ENCODE data around the gene ATP23. TPM values are rescaled to one million over a fixed set of nuclear protein-coding genes. Genes with fewer than 3 reads are reported as not detected.

Gene ATP23
- total RNA-seq, 2 donors from 2014 or later, result 3.6 to 5.4 TPM

GRCh38 chr12:57897286-57897974 is 43.9 kb upstream of the ATP23 start:
- no peak for ATAC-seq
- WGBS, 2 donors, result 52 to 64% methylated on average over 10 of the region's 10 CpGs
- TF ChIP-seq CTCF (IDR thresholded peaks at IDR 0.05), result no peak
- no peak for TF ChIP-seq POLR2A (IDR thresholded peaks at IDR 0.05)

GRCh38 chr12:57898308-57898970 is 42.9 kb upstream of the ATP23 start:
- no peak for ATAC-seq
- Histone ChIP-seq H3K27me3 (no peaks in the 10 kb centered on the region), H3K27ac (peak overlapping the region in 2 of 4 donors; percentile 12 to 31), H3K4me1 (peaks cover 52% of the 10 kb centered on the region), H3K4me3 (no peak overlapping the region), H3K36me3 (replicated peaks in 1 of 2; ENCODE audit: insufficient read depth in 1 of 2, low read depth in 2 of 2) (no peaks in the 10 kb centered on the region), H3K9me3 (no peaks in the 10 kb centered on the region)
- DNase-seq, result no peak
- TF ChIP-seq CTCF (IDR thresholded peaks at IDR 0.05) (no peak), POLR2A (IDR thresholded peaks at IDR 0.05) (no peak)
- WGBS, 2 donors, result 39 to 50% methylated on average over 5 of the region's 5 CpGs
- intact Hi-C loops (cut with DNase I), result loop anchor here (5.0 kb wide), 1 partner anchor 51 kb away; the partner anchor contains the start of gene CTDSP2

More at GRCh38 chr12:57897286-57897974, 43.9 kb upstream of the ATP23 start:
- no peak overlapping the region for H3K4me3 ChIP-seq
- H3K36me3 ChIP-seq (replicated peaks in 1 of 2; ENCODE audit: insufficient read depth in 1 of 2, low read depth in 2 of 2), result no peaks in the 10 kb centered on the region
- H3K4me1 ChIP-seq, result peaks cover 58% of the 10 kb centered on the region
- intact Hi-C loops (cut with DNase I), result loop anchor here (5.0 kb wide), 1 partner anchor 50 kb away; the partner anchor contains the start of gene CTDSP2
- DNase-seq, result no peak
- no peaks in the 10 kb centered on the region for H3K27me3 ChIP-seq
- peak overlapping the region; percentile 67 to 91 (median 88) for H3K27ac ChIP-seq
- no peaks in the 10 kb centered on the region for H3K9me3 ChIP-seq

- Histone ChIP-seq H3K27ac (peak overlapping the region in 2 of 4 donors; percentile 12 to 31), H3K36me3 (replicated peaks in 1 of 2; ENCODE audit: insufficient read depth in 1 of 2, low read depth in 2 of 2) (no peaks in the 10 kb centered on the region), H3K4me3 (no peak overlapping the region), H3K9me3 (no peaks in the 10 kb centered on the region), H3K4me1 (peaks cover 45% of the 10 kb centered on the region), H3K27me3 (no peaks in the 10 kb centered on the region)
- ATAC-seq, result no peak
- intact Hi-C loops (cut with DNase I), result loop anchor here (5.0 kb wide), 1 partner anchor 52 kb away; the partner anchor contains the start of gene CTDSP2
- WGBS, 2 donors, result 47 to 55% methylated on average over 10 of the region's 10 CpGs
- DNase-seq, result peak in 3 of 4 donors; percentile 13 to 62 (median 30)
- no peak for TF ChIP-seq CTCF (IDR thresholded peaks at IDR 0.05)
- TF ChIP-seq POLR2A (IDR thresholded peaks at IDR 0.05), result no peak
These were observed 42.2 kb upstream of the ATP23 start for GRCh38 chr12:57899010-57899662.

GRCh38 chr12:57902478-57902969 is 38.8 kb upstream of the ATP23 start:
- no peaks in the 10 kb centered on the region for H3K9me3 ChIP-seq
- H3K4me1 ChIP-seq, result peaks cover 19% of the 10 kb centered on the region
- H3K27me3 ChIP-seq, result no peaks in the 10 kb centered on the region
- ATAC-seq, result no peak
- no peak for TF ChIP-seq POLR2A (IDR thresholded peaks at IDR 0.05)
- TF ChIP-seq CTCF (IDR thresholded peaks at IDR 0.05), result no peak
- no peaks in the 10 kb centered on the region for H3K36me3 ChIP-seq (replicated peaks in 1 of 2; ENCODE audit: insufficient read depth in 1 of 2, low read depth in 2 of 2)
- H3K27ac ChIP-seq, result no peak overlapping the region
- 71 to 77% methylated on average over 3 of the region's 3 CpGs for WGBS, 2 donors
- no peak overlapping the region for H3K4me3 ChIP-seq
- intact Hi-C loops (cut with DNase I), result no loop called here
- no peak for DNase-seq

Data from body of pancreas (tissue), 4 donors.